Hematopoietic multipotent progenitor cell treated with erythropoietin and hydrocortisone succinate and interleukin-3 and kit ligand, for 6 days (in vitro differentiated cells): ENCODE data around the gene CGRRF1.
A peak's percentile ranks its signal among the peaks of the same experiment; 100 is the strongest.

ENCODE experiments used
- DNase-seq: peaks from one replicate; pipeline ENCODE4 v3.0.0-alpha.2; 2015

Gene CGRRF1

DNA sequence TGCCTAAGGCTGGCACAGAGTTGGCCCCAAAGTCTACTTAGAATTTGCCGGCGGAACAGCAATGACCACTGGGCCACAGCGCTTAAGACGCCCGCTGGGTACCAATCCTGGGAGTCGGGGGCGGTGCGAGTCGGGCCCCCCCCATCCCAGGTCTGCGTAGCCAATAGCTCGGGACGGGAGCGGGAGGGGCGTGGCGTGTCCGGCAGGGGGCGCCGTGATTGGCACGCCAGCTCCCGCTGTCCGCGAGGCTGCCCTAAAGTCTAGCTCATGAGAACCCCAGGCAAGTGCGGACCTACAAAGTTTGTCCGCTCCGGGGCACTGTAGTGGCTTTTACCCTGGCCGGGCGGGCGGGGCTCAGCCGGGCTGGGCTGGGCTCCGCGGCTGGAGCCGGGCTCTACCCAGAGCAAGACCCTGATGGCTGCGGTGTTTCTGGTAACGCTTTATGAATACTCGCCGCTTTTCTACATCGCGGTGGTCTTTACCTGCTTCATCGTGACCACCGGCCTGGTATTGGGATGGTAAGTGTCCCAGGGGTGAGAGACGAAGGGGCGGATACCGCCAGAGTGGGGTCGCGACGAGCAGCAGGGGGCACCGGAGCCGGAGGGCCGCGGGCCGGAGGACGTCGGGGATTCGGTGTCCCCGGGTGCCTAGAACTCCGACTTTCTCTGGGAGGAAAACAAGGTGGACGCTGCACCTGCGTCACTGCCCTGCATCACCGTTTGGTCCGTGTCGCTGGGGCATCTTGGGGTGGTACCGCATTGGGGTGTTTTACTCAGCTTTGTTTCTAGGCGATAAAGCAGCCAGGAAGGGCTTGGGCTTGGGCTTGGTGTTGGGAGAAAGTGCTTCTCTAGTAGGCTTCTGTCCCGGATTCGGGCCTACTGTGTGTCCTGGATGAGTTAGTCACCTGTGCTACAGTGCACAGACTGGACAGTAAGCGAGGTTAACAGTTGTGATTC is at the start of gene CGRRF1:
CGRRF1 (plus strand) TSS at position 361 of the 956 bp plus-strand sequence; CDS start at position 415, 54 bp downstream.
- DNase-seq = peak; percentile 98

DNA sequence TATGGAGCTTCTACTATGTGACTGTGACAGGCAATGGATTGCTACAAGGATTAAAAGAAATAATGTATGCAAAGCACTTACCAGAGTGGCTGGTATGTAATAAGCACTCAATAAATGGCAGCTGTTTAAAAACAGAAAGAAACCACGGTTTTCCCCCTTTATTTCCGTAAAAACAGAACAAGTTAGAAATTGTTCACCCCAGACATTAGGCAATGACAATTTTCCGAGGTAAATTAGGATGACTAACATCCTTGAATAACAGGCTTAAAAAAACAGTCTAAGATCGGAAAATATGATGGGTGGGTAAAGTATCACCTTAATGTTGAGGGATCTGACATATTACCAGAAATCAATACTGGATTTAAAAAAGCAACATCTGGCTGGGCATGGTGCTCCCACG is 47.7 kb upstream of the CGRRF1 start:
- DNase-seq = no peak

GRCh38 chr14:54465654-54466053 is 44.1 kb upstream of the CGRRF1 start:
- DNase-seq = no peak

DNA sequence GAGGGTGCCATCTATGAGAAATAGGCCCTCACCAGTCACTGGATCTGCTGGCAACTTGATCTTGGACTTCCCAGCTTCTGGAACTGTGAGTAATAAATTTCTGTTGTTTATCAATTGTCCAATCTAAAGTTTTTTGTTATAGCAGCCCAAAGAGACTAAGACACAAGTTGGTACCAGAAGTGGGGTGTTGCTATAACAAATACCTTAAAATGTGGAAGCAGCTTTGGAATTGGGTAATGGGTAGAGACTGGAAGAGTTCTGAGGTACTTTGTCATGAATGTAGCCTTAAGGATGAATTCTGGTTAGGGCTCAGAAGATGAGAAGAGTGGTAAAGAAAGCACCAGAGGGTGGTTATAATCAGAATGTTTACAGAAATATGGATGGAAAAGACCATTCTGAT is 42.4 kb upstream of the CGRRF1 start:
- DNase-seq = no peak

- no peak for DNase-seq
Measured at GRCh38 chr14:54470701-54471100, 39.0 kb upstream of the CGRRF1 start.

- no peak for DNase-seq
Measured at GRCh38 chr14:54471641-54472040, 38.1 kb upstream of the CGRRF1 start.

GRCh38 chr14:54472315-54472714 is 37.4 kb upstream of the CGRRF1 start:
- no peak for DNase-seq

DNA sequence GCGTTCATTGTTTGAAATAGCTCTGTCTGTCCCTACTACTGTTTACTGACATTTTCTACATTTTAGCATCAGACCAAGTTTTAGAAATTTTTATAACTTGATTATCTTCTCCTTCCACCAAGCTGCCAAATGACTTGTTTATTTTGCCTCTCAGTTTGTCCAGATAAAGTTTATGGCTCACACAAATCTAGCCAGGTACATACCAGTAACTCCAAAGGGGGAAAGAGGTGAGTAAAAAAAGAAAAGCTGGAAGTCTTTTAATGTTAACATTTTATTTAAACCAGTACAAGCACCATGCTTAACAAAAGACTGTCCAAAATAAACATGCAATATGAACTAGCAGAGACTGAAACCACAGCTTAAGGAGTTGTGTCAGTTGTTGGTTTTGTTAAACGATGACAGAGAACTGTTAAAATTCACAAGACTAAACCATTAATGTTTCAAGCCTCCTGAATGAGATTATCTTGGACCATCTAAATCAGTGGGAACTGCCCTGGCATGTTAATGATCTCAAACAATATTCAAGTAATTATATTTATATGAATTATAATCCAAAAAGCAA is 35.4 kb upstream of the CGRRF1 start:
- no peak for DNase-seq

DNA sequence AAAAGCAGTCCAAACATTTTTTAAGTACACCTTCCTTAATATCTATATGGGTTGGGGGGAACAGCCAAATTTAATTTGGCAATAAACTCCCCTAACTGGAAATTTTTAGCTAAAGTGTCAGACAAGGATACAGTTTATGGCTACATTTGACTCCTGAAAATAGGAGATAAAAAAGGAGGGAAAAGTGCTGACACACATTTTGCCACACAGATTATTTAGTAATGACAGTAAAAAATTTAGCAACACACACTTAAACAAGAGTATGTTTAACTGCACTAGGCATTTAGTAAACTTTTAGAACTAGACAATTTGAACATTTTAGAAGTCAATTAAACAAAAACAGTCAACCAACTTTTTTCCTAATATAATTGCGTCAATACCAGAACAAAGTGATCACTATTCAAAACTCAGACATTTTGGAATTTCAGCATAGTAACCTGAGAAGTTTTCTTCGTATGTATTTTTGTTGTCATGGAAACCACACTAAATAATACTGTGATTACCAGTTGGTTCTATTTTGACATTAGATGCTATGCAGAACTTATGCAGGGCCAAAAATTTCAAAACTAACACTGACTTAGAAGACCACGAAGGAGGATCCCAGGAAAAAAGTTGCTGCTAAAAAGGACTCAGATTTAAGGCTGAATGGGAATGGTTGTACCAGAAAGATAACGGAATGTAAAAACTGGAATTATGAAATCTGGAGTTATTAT is 34.4 kb upstream of the CGRRF1 start:
- no peak for DNase-seq

DNA sequence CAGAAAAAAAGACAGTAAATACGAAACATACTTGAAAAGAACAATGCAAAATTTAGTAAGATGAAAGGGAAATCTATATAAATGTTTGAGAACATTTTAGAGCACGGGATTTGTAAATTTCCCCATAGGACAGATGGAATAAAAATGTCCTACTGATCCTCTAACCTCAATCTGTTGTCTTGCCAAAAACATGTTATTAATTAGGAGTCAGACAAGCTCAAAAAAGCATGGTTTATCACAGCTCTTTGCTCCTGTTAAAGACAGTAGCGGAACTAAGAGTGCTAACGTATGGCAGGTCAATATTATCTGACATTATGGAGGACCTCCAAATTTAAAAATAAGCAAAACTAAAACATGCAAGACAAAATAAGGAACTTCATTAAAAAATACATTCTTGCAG is 33.8 kb upstream of the CGRRF1 start:
- no peak for DNase-seq

GRCh38 chr14:54478636-54479215 is 31.0 kb upstream of the CGRRF1 start:
- no peak for DNase-seq

- no peak for DNase-seq
Measured at GRCh38 chr14:54480830-54481562, 28.7 kb upstream of the CGRRF1 start.

- DNase-seq = no peak
Measured at GRCh38 chr14:54481695-54482094, 28.0 kb upstream of the CGRRF1 start.

- no peak for DNase-seq
Measured at GRCh38 chr14:54483073-54483745, 26.5 kb upstream of the CGRRF1 start.

DNA sequence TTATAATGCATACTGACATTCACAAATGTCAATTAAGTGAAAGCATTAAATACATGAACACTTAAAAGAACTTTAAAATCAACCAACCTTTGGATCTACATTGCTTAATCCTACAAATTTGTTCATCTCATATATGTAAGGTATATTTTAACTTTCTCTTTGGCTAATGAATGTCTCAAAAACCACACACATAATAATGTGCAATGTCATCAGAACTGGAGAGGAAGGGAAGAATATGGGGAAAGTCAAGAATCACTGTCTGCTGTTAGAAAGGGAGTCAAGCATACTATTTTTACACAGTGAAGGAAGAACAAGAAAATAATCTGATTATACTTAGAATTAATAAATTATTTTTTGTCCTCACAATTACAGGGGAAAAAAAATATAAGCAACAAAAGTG is 25.9 kb upstream of the CGRRF1 start:
- no peak for DNase-seq

GRCh38 chr14:54486685-54487084 is 23.0 kb upstream of the CGRRF1 start:
- peak; percentile 87 for DNase-seq

DNA sequence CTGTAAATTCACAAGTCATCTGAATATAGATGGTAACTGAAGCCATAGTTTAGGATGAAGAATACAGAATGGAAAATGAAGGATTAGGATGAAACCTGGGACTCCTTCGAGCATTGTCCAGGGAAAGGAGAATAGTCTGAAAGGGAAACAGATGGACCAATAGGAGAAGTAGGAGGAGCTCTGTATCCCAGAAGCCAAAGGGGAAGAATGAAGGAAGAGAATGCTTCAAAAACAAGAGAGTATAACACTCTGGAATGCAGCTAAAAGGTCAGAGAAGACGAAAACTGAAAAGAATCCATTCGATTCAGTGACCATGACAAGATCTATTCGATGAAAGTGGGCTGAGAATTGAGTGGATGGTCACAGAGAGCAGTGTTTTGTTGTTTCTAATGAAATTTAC is 21.9 kb upstream of the CGRRF1 start:
- no peak for DNase-seq

- no peak for DNase-seq
Measured at GRCh38 chr14:54488318-54488645, 21.4 kb upstream of the CGRRF1 start.

GRCh38 chr14:54488646-54489317 is 20.9 kb upstream of the CGRRF1 start, which contains the start of gene GMFB:
Gene GMFB, minus strand, starts transcription at chr14:54488980. Its CDS starts 53 bp downstream, at chr14:54488927.
- peak; percentile 94 for DNase-seq

GRCh38 chr14:54489318-54489683 is 20.4 kb upstream of the CGRRF1 start:
- DNase-seq = no peak

GRCh38 chr14:54489731-54490444 is 19.8 kb upstream of the CGRRF1 start:
- no peak for DNase-seq
